NCI-H2029 (cell line): ENCODE measurements around the gene YWHAH.

Experiments used
- DNase-seq: peaks from one replicate; lab custom pipeline; 2025; lab: John Stamatoyannopoulos, UW

Gene YWHAH

GRCh38 chr22:31923136-31923535 is 21.2 kb upstream of the YWHAH start:
- DNase-seq = no peak

- no peak for DNase-seq
These were observed 20.6 kb upstream of the YWHAH start for GRCh38 chr22:31923747-31924146.

DNA sequence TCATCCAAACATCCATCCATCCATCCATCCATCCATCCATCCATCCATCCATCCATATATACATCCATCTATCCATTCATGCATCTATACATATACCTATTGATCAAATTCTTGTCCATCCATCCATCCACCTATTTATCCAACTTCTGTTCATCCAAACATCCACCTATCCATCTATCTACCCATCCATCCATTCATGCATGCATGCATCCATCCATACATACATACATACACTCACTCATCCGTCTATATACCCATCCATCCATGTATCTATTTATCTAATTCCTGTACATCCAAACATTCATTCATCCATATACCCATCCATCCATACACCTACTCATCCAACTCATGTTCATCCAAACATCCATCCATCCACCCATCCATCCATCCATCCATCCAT is 19.3 kb upstream of the YWHAH start:
- no peak for DNase-seq

GRCh38 chr22:31926024-31926423 is 18.3 kb upstream of the YWHAH start:
- no peak for DNase-seq

GRCh38 chr22:31926969-31927368 is 17.4 kb upstream of the YWHAH start:
- no peak for DNase-seq

GRCh38 chr22:31927562-31927961 is 16.8 kb upstream of the YWHAH start:
- DNase-seq = no peak

DNA sequence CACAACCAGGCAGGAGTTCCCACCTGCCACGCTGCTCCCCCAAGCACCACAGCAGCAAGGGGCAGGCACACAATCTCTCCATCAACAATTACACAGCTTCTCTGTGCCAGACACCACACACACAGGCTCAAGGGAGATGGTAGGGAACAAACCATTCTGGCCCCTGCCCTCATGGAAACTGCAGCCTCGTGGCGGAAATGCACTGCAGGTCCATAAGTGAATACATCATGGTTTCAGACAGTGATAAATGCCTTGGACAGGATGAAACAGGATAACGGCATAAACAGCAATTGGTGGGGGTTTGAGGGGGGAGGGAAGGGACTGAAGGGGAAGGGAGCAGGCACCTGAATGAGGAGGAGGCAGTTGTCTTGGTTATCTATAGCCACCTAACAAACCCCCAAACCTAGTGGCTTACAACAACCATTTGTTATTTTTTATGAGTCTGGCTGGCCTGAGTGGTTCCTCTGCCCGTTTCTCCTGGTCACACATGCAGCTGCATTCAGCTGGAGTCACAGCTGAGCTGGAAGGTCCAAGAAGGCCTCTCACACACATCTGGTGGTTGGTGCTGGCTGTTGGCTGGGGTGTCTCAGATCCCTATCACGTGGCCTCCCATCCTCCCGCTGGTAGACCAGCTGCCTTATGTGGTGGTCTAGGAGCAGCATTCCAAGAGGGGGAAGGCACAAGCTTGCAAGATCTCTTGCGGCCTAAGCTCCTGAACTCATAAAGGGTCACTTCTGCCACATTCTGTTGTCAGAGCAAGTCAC is 15.0 kb upstream of the YWHAH start:
- no peak for DNase-seq

- DNase-seq = no peak
These were observed 11.5 kb upstream of the YWHAH start for GRCh38 chr22:31932863-31933262.

- no peak for DNase-seq
These were observed 10.9 kb upstream of the YWHAH start for GRCh38 chr22:31933406-31933805.

DNA sequence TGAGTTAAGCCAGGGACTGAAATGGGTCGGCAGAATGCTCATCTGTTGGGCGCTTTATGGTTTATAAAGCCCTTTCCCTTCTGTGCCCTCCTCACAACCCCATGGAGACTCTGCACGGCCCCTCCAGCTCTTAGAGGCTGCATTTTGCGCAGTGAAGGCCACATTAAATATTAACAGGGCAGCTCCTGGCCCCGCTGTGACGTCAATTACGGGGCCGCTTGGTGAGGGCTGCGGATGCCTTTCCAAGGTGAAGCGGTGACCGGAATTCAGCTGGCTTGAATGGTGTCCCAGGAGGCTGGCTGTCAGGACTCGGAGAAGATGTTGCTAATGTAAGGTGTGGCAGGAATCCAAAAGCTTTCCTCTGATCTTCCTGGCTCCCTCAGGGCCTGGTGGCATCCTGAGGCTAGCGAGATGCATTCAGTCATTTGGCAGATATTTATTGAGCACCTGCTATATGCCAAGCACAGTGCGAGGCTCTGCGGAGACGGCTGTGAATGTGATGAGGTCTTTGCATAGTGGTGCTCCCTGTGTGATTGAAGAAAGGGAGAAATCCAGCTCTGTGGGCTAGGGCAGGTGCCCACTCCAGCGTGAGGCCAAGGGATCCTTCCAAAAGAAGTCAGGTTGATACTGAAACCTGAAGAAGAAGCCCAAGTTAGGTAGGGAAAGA is 10.4 kb upstream of the YWHAH start:
- no peak for DNase-seq

- no peak for DNase-seq
These were observed 8.2 kb upstream of the YWHAH start for GRCh38 chr22:31935961-31936635.

DNA sequence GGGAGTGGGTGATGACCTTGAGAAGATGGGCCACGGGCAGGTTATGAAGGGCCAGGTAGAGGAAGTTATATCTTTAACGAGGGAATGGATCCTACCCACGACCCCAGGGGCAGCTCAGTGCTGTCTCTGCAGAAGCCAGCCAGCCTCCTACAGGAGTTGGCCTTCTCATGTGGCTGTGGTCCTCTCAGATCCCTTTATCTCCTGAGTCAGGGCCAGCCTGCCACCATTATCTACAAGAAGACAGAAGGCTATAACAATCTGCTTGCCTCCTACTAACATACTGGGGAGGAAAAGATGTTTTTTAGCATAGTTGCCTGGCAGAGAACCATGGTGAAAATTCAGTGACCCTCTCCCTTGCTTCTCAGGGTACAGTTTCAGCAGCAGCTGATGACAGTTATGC is 7.0 kb upstream of the YWHAH start:
- DNase-seq = no peak

DNA sequence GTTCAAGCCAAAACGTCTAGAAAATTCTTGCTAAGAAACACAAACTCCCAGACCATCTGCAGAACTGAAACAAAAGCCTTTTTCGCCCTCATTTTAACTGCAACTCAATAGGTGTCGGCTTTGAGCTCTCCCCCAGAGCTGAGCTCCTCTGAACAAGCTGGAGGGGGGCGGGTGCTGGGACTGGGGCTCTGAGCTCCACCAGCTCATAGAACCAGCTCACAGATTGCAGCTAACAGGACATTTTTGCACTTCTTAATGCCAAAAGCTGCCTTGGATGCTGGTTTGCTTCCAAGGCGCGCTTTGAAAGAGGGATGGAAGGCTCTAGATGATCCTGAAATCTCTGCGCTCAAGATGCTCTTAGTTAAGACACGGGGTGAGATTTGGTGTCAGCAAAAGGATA is 6.0 kb upstream of the YWHAH start:
- no peak for DNase-seq

DNA sequence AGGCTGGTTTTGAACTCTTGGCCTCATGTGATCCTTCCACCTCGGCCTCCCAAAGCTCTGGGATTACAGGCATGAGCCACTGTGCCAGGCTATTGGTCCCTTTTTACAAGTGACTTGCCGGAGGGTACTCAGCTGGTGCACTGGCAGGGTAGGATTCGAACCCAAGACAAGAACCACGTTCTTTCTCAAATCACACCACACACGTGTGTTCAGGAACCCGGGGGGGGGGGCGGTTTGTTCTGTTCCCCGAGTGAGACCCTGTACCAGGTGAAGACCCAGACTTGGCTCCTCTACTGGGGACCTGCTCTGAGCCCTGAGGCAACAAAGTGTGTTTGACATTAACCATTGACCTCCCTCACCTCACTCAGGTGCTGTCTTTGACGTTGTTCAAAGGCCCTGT is 3.8 kb upstream of the YWHAH start:
- DNase-seq = no peak

- no peak for DNase-seq
These were observed 2.2 kb upstream of the YWHAH start for GRCh38 chr22:31942091-31942490.

DNA sequence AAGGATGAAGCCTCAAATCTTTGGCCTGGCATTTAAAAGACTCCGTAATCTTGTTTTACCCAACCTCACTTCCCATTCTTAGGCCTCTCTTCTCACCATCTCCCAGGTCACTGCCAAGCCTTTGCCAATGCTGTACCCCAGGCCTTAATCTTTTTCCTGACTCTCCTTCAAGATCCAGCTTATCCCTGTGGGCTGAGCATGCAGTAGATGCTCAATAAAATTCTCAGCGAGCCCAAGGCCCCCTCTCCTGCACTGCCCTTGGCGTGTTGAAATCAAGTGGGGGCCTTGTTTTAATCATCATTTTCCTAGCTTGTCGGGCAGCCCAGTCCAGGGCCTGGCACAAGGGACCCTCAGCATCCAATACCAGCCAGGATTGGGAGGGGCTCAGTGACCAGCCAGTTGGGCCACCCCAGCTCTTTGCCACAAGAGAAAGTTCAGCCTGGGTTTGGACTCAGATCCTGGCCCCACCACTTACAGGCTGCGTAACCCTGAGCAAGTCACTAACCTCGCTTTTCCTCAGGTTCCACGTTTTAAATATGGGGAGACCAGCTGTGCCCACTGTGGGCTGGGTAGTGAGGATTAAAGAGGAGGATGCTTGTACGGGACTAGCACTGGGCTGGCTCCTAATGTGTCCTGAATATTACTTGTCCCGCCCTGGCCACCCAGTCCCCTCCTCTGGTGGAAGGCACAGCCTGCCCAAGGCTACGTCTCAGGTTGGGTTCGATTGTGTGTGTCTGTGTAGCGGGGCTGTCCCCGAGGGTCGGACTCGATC is 943 bp upstream of the YWHAH start:
- no peak for DNase-seq

DNA sequence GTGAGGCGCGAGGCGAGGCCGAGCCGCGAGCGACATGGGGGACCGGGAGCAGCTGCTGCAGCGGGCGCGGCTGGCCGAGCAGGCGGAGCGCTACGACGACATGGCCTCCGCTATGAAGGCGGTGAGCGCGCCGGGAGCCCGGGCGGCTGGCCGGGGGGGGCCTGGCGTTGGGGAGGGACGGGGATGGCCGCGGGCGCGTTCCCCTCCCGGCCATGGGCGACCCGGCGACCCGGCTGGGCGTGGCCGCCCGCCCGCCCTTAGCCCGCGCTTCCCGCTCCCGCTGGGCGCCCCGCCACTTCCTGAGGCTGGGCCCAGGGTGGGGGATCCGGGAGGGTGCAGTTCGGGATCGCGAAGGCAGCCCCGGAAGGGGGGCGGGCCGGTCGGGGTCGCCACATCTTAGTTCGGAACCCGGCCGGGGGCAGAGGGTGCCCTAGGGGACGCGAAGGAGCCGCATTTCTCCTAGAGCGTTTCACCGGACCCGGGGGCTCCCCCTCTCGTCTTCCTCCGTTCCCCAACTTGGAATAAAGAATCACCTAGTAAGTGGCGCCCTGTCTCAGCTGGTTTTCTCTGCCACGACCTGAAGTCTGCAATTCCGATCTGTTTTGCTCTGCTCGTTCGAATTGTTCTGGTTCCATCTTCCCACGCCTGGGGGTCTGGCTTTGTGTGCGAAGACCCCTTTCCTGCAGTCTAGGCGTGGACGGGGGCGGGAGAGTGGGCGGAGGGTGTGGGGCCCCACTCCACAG is 536 bp downstream of the YWHAH start:
- peak; percentile 28 for DNase-seq

- DNase-seq = no peak
These were observed 1.1 kb downstream of the YWHAH start for GRCh38 chr22:31945443-31945855.

DNA sequence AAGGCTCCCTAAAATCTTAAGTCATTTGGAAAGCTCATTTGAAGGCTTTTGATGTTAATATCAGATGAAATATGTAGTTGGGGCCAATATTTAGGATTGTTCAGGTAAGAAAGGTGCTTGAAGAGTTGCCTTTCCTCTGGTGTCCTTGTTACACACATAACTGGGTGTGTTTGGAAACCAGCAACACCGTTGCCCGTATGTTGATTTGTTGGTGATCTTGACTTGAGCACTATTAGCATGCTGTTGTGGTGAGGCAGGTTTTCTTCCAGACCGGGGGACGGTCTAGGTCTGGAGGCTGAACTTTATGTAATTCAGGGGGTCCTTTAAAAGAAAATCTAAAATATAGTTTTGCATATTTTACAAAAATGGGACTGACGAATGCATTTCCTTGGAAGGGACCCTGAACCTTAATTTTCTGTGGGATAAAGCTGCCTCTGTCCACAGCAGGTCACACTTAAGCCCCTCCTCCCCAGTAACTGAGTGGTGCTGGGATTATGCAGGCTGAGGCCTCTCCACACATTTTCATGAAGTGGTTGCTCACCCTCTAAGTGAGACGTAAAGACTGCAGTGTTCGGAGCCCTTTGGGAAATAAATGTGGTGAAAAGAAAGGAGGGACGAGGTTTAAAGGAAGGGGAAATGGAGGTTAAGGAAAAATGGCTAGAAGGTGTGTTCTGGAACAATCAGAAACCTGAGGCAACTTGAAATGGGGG is 1.8 kb downstream of the YWHAH start:
- no peak for DNase-seq

DNA sequence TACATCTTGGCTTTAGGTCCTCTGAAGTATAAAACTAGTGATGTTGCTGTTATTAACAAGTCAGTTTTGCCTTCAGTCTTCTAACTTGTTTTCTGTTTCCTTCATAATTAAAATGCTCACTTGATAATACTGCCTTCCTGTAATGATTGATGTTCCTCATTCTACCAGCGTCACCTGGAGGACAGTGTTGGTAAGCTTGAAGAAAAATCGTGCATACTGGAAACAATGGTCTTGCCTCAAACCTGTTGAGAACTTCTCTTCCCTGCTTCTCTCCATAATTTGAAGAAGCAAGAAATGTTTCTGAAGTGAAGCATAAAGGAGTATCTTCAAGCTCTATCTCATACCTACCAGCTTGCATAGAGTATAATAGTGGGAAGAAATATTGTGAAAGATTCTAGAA is 3.0 kb downstream of the YWHAH start:
- DNase-seq = no peak

DNA sequence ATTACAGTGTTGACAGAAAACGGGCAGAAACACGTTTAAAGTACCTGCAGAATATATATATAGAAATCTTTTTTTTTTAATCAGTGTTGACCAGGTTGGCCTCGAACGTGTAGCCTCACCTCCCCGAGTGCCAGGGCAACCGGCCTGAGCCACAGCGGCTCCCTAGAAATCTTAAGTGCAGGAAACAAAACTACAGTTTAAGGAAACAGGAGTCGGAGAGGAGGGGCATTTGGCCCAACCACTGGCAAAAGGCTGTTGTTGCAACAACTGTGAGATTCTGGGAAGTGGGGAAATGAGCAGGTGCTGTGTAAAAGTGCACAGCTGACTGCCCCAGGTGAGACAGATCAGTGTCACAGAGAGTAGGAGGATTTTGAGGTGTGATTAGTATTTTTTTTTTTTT is 3.7 kb downstream of the YWHAH start:
- no peak for DNase-seq
